DND-41 (cell line): ENCODE results near the gene CCDC69.

Experiments
- ATAC-seq: fragments of 200-7000 bp; cut with Tn5 transposase; 3 replicates; pipeline ENCODE4 v1.9.1; 2021; ENCODE audit warnings: low read depth; ENCODE audit not compliant: insufficient read depth
- DNase-seq: peaks from one replicate; pipeline ENCODE4 v3.0.0-alpha.2; 2020
- H2AFZ ChIP-seq: 2 replicates; pipeline ENCODE4 v1.6.0; 2012; ENCODE audit warnings: low read depth, low read length
- H3K27ac ChIP-seq: 2 replicates; pipeline ENCODE4 v1.5.1; 2012; ENCODE audit warnings: low read length, inconsistent platforms
- H3K27me3 ChIP-seq: fragments of 200-600 bp; sonication (generic); 2 replicates; pipeline ENCODE4 v1.6.0; 2012; ENCODE audit warnings: low read length, mild to moderate bottlenecking, inconsistent platforms; ENCODE audit not compliant: insufficient read depth, poor library complexity
- H3K36me3 ChIP-seq: 2 replicates; pipeline ENCODE4 v1.5.1; 2012; ENCODE audit warnings: low read length, inconsistent platforms; ENCODE audit not compliant: insufficient read depth
- H3K4me1 ChIP-seq: 2 replicates; pipeline ENCODE4 v1.5.1; 2012; ENCODE audit warnings: mild to moderate bottlenecking, low read length; ENCODE audit not compliant: insufficient read depth
- H3K4me2 ChIP-seq: 2 replicates; pipeline ENCODE4 v1.6.0; 2012; ENCODE audit warnings: mild to moderate bottlenecking, moderate library complexity, low read length, inconsistent platforms; ENCODE audit not compliant: insufficient read depth
- H3K4me3 ChIP-seq, 2 experiments: fragments of 200-600 bp in 1 of 2; shearing (Covaris generic) in 1 of 2; 2 replicates each; pipeline ENCODE4 v1.5.1; 2012 to 2016; ENCODE audit warnings: inconsistent platforms in 2 of 2, low read length in 2 of 2, mild to moderate bottlenecking in 2 of 2, low read depth in 1 of 2, moderate library complexity in 1 of 2
- H3K79me2 ChIP-seq: 2 replicates; pipeline ENCODE4 v1.6.0; 2012; ENCODE audit warnings: low read length, inconsistent platforms; ENCODE audit not compliant: insufficient read depth
- H3K9ac ChIP-seq: 2 replicates; pipeline ENCODE4 v1.6.0; 2012; ENCODE audit warnings: low read depth, mild to moderate bottlenecking, inconsistent platforms, low read length, moderate library complexity
- H3K9me3 ChIP-seq: 2 replicates; pipeline ENCODE4 v1.5.1; 2012; ENCODE audit warnings: low read length, moderate library complexity, mild to moderate bottlenecking, inconsistent platforms; ENCODE audit not compliant: insufficient read depth, severe bottlenecking
- H4K20me1 ChIP-seq: 2 replicates; pipeline ENCODE4 v1.6.0; 2012; ENCODE audit warnings: low read length; ENCODE audit not compliant: insufficient read depth
- CTCF ChIP-seq: IDR thresholded peaks from 2 replicates; pipeline ENCODE4 v1.5.1; 2012; ENCODE audit warnings: borderline replicate concordance, low read length, moderate library complexity, mild to moderate bottlenecking; ENCODE audit not compliant: poor library complexity, severe bottlenecking; ENCODE audit errors: extremely low read depth
- EZH2 ChIP-seq: IDR thresholded peaks from 3 replicates; pipeline ENCODE4 v1.6.1; 2012; ENCODE audit warnings: borderline replicate concordance, low read depth, mild to moderate bottlenecking, moderate library complexity, low read length, inconsistent platforms; ENCODE audit not compliant: severe bottlenecking

CCDC69 gene

GRCh38 chr5:151139646-151140045 is 84.2 kb downstream of the CCDC69 start:
- H3K9ac ChIP-seq, result no peak overlapping the region
- H4K20me1 ChIP-seq, result peaks cover 37% of the 10 kb centered on the region
- no peak overlapping the region for H3K27ac ChIP-seq
- DNase-seq (no peak), ATAC-seq (no peak)
- H3K4me3 ChIP-seq, result no peak overlapping the region
- H3K9me3 ChIP-seq, result no peaks in the 10 kb centered on the region
- H2AFZ ChIP-seq, result no peak overlapping the region
- H3K79me2 ChIP-seq, result peaks cover 27% of the 10 kb centered on the region
- H3K4me1 ChIP-seq, result no peaks in the 10 kb centered on the region
- peaks cover 94% of the 10 kb centered on the region for H3K36me3 ChIP-seq
- H3K4me2 ChIP-seq, result no peak overlapping the region
- no peak for TF ChIP-seq EZH2
- H3K27me3 ChIP-seq, result no peaks in the 10 kb centered on the region

- no peak overlapping the region for H3K4me2 ChIP-seq
- H3K36me3 ChIP-seq, result peaks cover 94% of the 10 kb centered on the region
These were observed 84.9 kb downstream of the CCDC69 start for GRCh38 chr5:151139015-151139414.

GRCh38 chr5:151138114-151138513 is 85.8 kb downstream of the CCDC69 start:
- Histone ChIP-seq H2AFZ (no peak overlapping the region), H3K4me2 (no peak overlapping the region), H3K36me3 (peaks cover 94% of the 10 kb centered on the region), H3K4me3 (no peak overlapping the region), H3K27me3 (no peaks in the 10 kb centered on the region), H3K9ac (no peak overlapping the region), H3K4me1 (no peaks in the 10 kb centered on the region), H3K79me2 (peaks cover 12% of the 10 kb centered on the region; the same call in 1 of the 2 replicates), H3K27ac (no peak overlapping the region), H3K9me3 (no peaks in the 10 kb centered on the region), H4K20me1 (peaks cover 29% of the 10 kb centered on the region)
- ATAC-seq, result no peak
- TF ChIP-seq CTCF, result no peak
- TF ChIP-seq EZH2, result no peak
- DNase-seq, result no peak

More at GRCh38 chr5:151139015-151139414, 84.9 kb downstream of the CCDC69 start:
- Histone ChIP-seq H2AFZ (no peak overlapping the region), H3K9ac (no peak overlapping the region), H3K4me1 (no peaks in the 10 kb centered on the region), H3K27me3 (no peaks in the 10 kb centered on the region), H3K79me2 (peaks cover 21% of the 10 kb centered on the region), H3K27ac (no peak overlapping the region), H4K20me1 (peaks cover 36% of the 10 kb centered on the region), H3K9me3 (no peaks in the 10 kb centered on the region), H3K4me3 (no peak overlapping the region)
- DNase-seq (no peak), ATAC-seq (no peak)
- TF ChIP-seq CTCF, result no peak
- TF ChIP-seq EZH2, result no peak

- no peak for ATAC-seq
- Histone ChIP-seq H3K4me2 (no peak overlapping the region), H4K20me1 (peaks cover 22% of the 10 kb centered on the region), H3K4me1 (no peaks in the 10 kb centered on the region), H2AFZ (no peak overlapping the region), H3K79me2 (peaks cover 6% of the 10 kb centered on the region; the same call in 1 of the 2 replicates), H3K27ac (no peak overlapping the region), H3K9me3 (no peaks in the 10 kb centered on the region), H3K4me3 (no peak overlapping the region), H3K27me3 (no peaks in the 10 kb centered on the region), H3K9ac (no peak overlapping the region), H3K36me3 (peaks cover 95% of the 10 kb centered on the region)
- no peak for TF ChIP-seq EZH2
- TF ChIP-seq CTCF, result peak; percentile 9
- no peak for DNase-seq
These were observed 86.6 kb downstream of the CCDC69 start for GRCh38 chr5:151137067-151137825.
